ENCODE results near the gene LNPEP. TPM values are rescaled to one million over a fixed set of nuclear protein-coding genes. Genes with fewer than 3 reads are reported as not detected.

Gene LNPEP
- total RNA-seq, 1 donor from 2014 or later, result 38.1 TPM

GRCh38 chr5:96952118-96952750 lies 16.4 kb downstream of the LNPEP start:
- Mint-ChIP-seq H3K27me3 (no peaks in the 10 kb centered on the region), H3K4me1 (ENCODE audit: unreplicated experiment) (peaks cover 8% of the 10 kb centered on the region), H3K9me3 (peaks cover 7% of the 10 kb centered on the region), H3K36me3 (peaks cover 18% of the 10 kb centered on the region), H3K4me3 (no peak overlapping the region), H3K27ac (peak overlapping the region; percentile 37)
- no peak for DNase-seq (ENCODE audit: extremely low spot score, unreplicated experiment)
- no peak for TF ChIP-seq CTCF (conservative IDR thresholded peaks at IDR 0.05)

- Mint-ChIP-seq H3K36me3 (peaks cover 19% of the 10 kb centered on the region), H3K4me1 (ENCODE audit: unreplicated experiment) (peaks cover 15% of the 10 kb centered on the region), H3K9me3 (peaks cover 7% of the 10 kb centered on the region), H3K4me3 (no peak overlapping the region), H3K27me3 (no peaks in the 10 kb centered on the region), H3K27ac (peak overlapping the region; percentile 37)
- no peak for TF ChIP-seq CTCF (conservative IDR thresholded peaks at IDR 0.05)
- no peak for DNase-seq (ENCODE audit: extremely low spot score, unreplicated experiment)
These were observed 17.3 kb downstream of the LNPEP start for GRCh38 chr5:96952974-96953730.

- no peaks in the 10 kb centered on the region for H3K27me3 Mint-ChIP-seq
- TF ChIP-seq CTCF (conservative IDR thresholded peaks at IDR 0.05), result no peak
- no peaks in the 10 kb centered on the region for H3K9me3 Mint-ChIP-seq
- no peak overlapping the region for H3K4me3 Mint-ChIP-seq
- no peak overlapping the region for H3K27ac Mint-ChIP-seq
- DNase-seq (ENCODE audit: extremely low spot score, unreplicated experiment), result no peak
- peaks cover 7% of the 10 kb centered on the region for H3K36me3 Mint-ChIP-seq
- H3K4me1 Mint-ChIP-seq (ENCODE audit: unreplicated experiment), result peaks cover 17% of the 10 kb centered on the region
These were observed 21.6 kb downstream of the LNPEP start for GRCh38 chr5:96957254-96958049.

GRCh38 chr5:96958977-96959376 lies 23.1 kb downstream of the LNPEP start:
- Mint-ChIP-seq H3K4me3 (no peak overlapping the region), H3K27me3 (no peaks in the 10 kb centered on the region), H3K4me1 (ENCODE audit: unreplicated experiment) (peaks cover 29% of the 10 kb centered on the region), H3K36me3 (peaks cover 6% of the 10 kb centered on the region), H3K9me3 (no peaks in the 10 kb centered on the region), H3K27ac (no peak overlapping the region)
- DNase-seq (ENCODE audit: extremely low spot score, unreplicated experiment), result no peak
- no peak for TF ChIP-seq CTCF (conservative IDR thresholded peaks at IDR 0.05)

GRCh38 chr5:96961053-96961452 lies 25.2 kb downstream of the LNPEP start:
- Mint-ChIP-seq H3K4me1 (ENCODE audit: unreplicated experiment) (peaks cover 30% of the 10 kb centered on the region), H3K9me3 (no peaks in the 10 kb centered on the region), H3K4me3 (no peak overlapping the region), H3K36me3 (peaks cover 6% of the 10 kb centered on the region), H3K27me3 (no peaks in the 10 kb centered on the region), H3K27ac (no peak overlapping the region)
- no peak for TF ChIP-seq CTCF (conservative IDR thresholded peaks at IDR 0.05)
- DNase-seq (ENCODE audit: extremely low spot score, unreplicated experiment), result no peak
